Endothelial cell of umbilical vein (primary cell): Measurements from ENCODE around the gene OLFML2A. TPM values are rescaled to one million over a fixed set of nuclear protein-coding genes. Genes with fewer than 3 reads are reported as not detected.

Experiments
- BruUV-seq: library from RNA; stranded (reverse); fragments of 400-500 nt; replicated peaks from 2 replicates; lab custom pipeline; 2021; lab: Mats Ljungman, UMichigan
- CTCF ChIA-PET: fragments of 300-600, 350-600 bp; sonication (Branson Sonifier 250); formaldehyde crosslinking; loops from one replicate; lab custom pipeline; 2021; ENCODE audit warnings: antibody characterized with exemption, inconsistent platforms; lab: Charles Lee
- POLR2A ChIA-PET: fragments of 300-600, 350-600 bp; sonication (Branson Sonifier 250); formaldehyde crosslinking; loops from one replicate; lab custom pipeline; 2021; ENCODE audit warnings: antibody characterized with exemption, inconsistent platforms; lab: Charles Lee
- DNase-seq: peaks from one replicate; pipeline ENCODE4 v3.0.0-alpha.2; 2011; ENCODE audit warnings: low read depth, low spot score
- FAIRE-seq: peaks from 2 replicates; lab custom pipeline; 2011; peaks lifted over from hg19 to GRCh38; lab: Jason Lieb, UNC
- H2AFZ ChIP-seq: 2 replicates; pipeline ENCODE4 v1.6.0; 2012; ENCODE audit warnings: low read depth, low read length, control low read depth, inconsistent platforms
- H3K27ac ChIP-seq: 2 replicates; pipeline ENCODE4 v1.5.1; 2011; ENCODE audit warnings: low read depth, mild to moderate bottlenecking, control low read depth, low read length, moderate library complexity; ENCODE audit not compliant: insufficient read depth
- H3K27me3 ChIP-seq, 2 experiments: 2 replicates each; pipeline versions ENCODE4 v1.6.0 to v1.6.1; 2011; ENCODE audit warnings: low read length in 2 of 2, mixed read lengths in 1 of 2; ENCODE audit not compliant: control insufficient read depth in 2 of 2, insufficient read depth in 2 of 2
- H3K36me3 ChIP-seq, 2 experiments: 2 replicates in 1 of 2; 3 replicates in 1 of 2; pipeline ENCODE4 v1.5.1; 2011; ENCODE audit warnings: low read length in 2 of 2, mild to moderate bottlenecking in 1 of 2, moderate library complexity in 1 of 2; ENCODE audit not compliant: control insufficient read depth in 2 of 2, insufficient read depth in 2 of 2; ENCODE audit errors: extremely low read depth in 1 of 2
- H3K4me1 ChIP-seq: 3 replicates; pipeline ENCODE4 v1.5.1; 2011; ENCODE audit warnings: mild to moderate bottlenecking, low read length; ENCODE audit not compliant: control insufficient read depth, insufficient read depth; ENCODE audit errors: extremely low read depth
- H3K4me2 ChIP-seq: 2 replicates; pipeline ENCODE4 v1.6.1; 2011; ENCODE audit warnings: low read length, control low read depth, mixed read lengths; ENCODE audit not compliant: insufficient read depth
- H3K4me3 ChIP-seq, 3 experiments: fragments of 200-600 bp in 1 of 3; sonication (generic), shearing (Covaris generic) in 1 of 3; replicated peaks in 1 of 3; 2 replicates each; pipeline ENCODE4 v1.5.1; 2011 to 2016; ENCODE audit warnings: control low read depth in 3 of 3, low read length in 3 of 3, mild to moderate bottlenecking in 2 of 3, inconsistent platforms in 1 of 3, low read depth in 1 of 3, moderate library complexity in 1 of 3; ENCODE audit not compliant: insufficient read depth in 1 of 3
- H3K79me2 ChIP-seq: 2 replicates; pipeline ENCODE4 v1.6.0; 2012; ENCODE audit warnings: low read length, inconsistent platforms; ENCODE audit not compliant: control insufficient read depth, insufficient read depth
- H3K9ac ChIP-seq: replicated peaks from 2 replicates; pipeline ENCODE3; 2011; ENCODE audit warnings: low read length, control low read depth; ENCODE audit not compliant: insufficient read depth; ENCODE audit errors: extremely low read depth
- H3K9me1 ChIP-seq: replicated peaks from 3 replicates; pipeline ENCODE4 v1.6.0; 2011; ENCODE audit warnings: mild to moderate bottlenecking, low read length; ENCODE audit not compliant: control insufficient read depth, insufficient read depth; ENCODE audit errors: extremely low read depth
- H3K9me3 ChIP-seq: replicated peaks from 2 replicates; pipeline ENCODE4 v1.5.1; 2012; ENCODE audit warnings: low read length, inconsistent platforms; ENCODE audit not compliant: control insufficient read depth, insufficient read depth
- H4K20me1 ChIP-seq: replicated peaks from 2 replicates; pipeline ENCODE3; 2011; ENCODE audit warnings: mild to moderate bottlenecking, low read length; ENCODE audit not compliant: control insufficient read depth, insufficient read depth; ENCODE audit errors: extremely low read depth
- EZH2 ChIP-seq: IDR thresholded peaks from 2 replicates; pipeline ENCODE4 v1.6.1; 2012; ENCODE audit warnings: borderline replicate concordance, low read depth, mild to moderate bottlenecking, moderate library complexity, low read length, inconsistent platforms; ENCODE audit not compliant: severe bottlenecking
- FOS ChIP-seq: IDR thresholded peaks from 2 replicates; pipeline ENCODE4 v1.6.1; 2011; ENCODE audit warnings: mild to moderate bottlenecking, low read length, moderate library complexity, borderline replicate concordance; ENCODE audit not compliant: insufficient read depth
- GATA2 ChIP-seq: IDR thresholded peaks from 2 replicates; pipeline ENCODE4 v1.7.0; 2011; ENCODE audit warnings: low read depth, mild to moderate bottlenecking, moderate library complexity, mixed read lengths, low read length; ENCODE audit not compliant: insufficient read length, insufficient read depth
- JUN ChIP-seq: IDR thresholded peaks from 2 replicates; pipeline ENCODE4 v1.6.1; 2011; ENCODE audit warnings: borderline replicate concordance, low read depth; ENCODE audit not compliant: insufficient read length, insufficient read depth
- MYC ChIP-seq: IDR thresholded peaks from one replicate; pipeline ENCODE4 v1.6.1; 2011; ENCODE audit warnings: mild to moderate bottlenecking, low read depth, low read length
- POLR2A ChIP-seq: IDR thresholded peaks from 2 replicates; pipeline ENCODE4 v1.6.1; 2012; ENCODE audit warnings: low read depth, mild to moderate bottlenecking, control low read depth, low read length
- POLR2AphosphoS5 ChIP-seq: IDR thresholded peaks from 2 replicates; pipeline ENCODE4 v1.6.1; 2012; ENCODE audit warnings: low read depth, mild to moderate bottlenecking, control low read depth, low read length, moderate library complexity; ENCODE audit not compliant: insufficient read depth
- dilution Hi-C: fragments of 300-500 bp; cut with MboI; formaldehyde crosslinking; loops from one replicate; pipeline ENCODE4 v1.15.0; 2019; ENCODE audit warnings: low sequenced_read_pairs; ENCODE audit not compliant: extremely low pct_ligation_motif_present
- intact Hi-C: fragments of 100-400 bp; cut with micrococcal nuclease; formaldehyde crosslinking; loops from one replicate; pipeline ENCODE4 v1.10.0; 2022
- polyA plus RNA-seq, 4 experiments: library from polyadenylated mRNA; depleted of rRNA in 3 of 4; stranded (reverse) in 3 of 4; unstranded in 1 of 4; fragments of >200 nt; gene quantifications; 2 replicates each; pipeline versions ENCODE4 v1.2.1 to v1.2.3, GENCODE V29; 2011 to 2012; ENCODE audit warnings: missing spikeins in 1 of 4
- total RNA-seq: library from RNA; stranded (reverse); gene quantifications from 2 replicates; pipeline ENCODE4 v1.2.3, GENCODE V29; 2021
- TF ChIP-seq, protein P1 (sequence below): IDR thresholded peaks from 2 replicates; pipeline ENCODE4 v1.6.1; 2011; ENCODE audit not compliant: insufficient read depth, insufficient read length
- TF ChIP-seq, protein P2 (sequence below), 2 donors: IDR thresholded peaks; 1 replicate in 1 of 2; 2 replicates in 1 of 2; pipeline ENCODE4 v1.5.1; 2011; ENCODE audit warnings: low read length in 2 of 2, mild to moderate bottlenecking in 2 of 2, moderate library complexity in 2 of 2, control low read depth in 1 of 2, inconsistent platforms in 1 of 2, low read depth in 1 of 2; ENCODE audit not compliant: insufficient read depth in 1 of 2; ENCODE audit errors: extremely low read depth in 1 of 2

The OLFML2A gene
- total and polyA plus RNA-seq, 2 donors (not counting 3 experiments of a cell fraction or from before 2014, with no cell fraction given), result 0.92 to 1.1 TPM

DNA sequence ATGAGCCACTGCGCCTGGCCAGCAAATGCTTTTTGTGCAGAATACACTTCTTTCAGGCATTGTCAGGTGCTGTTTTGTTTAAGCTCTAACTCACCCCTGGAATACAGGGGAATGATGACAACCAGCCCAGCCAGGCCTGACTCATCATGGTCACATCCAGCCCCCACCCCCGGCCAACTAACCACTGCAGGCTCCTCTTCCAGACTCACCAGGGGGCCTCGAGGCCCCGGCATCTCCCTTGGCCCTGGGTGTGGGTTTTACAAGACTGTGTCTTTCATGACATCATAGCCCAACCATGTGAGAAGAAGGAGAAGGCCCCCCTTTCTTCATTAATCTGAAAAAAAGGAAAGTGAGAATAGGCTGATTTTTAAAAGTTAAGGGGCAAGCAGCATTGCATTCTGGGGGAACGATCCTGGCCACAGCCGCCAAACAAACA, 35.5 kb downstream of the OLFML2A start:
- DNase-seq (no peak), FAIRE-seq (no peak)
- H3K27me3 ChIP-seq, result no peaks in the 10 kb centered on the region
- no peaks in the 10 kb centered on the region for H3K9me1 ChIP-seq
- H3K9me3 ChIP-seq, result no peaks in the 10 kb centered on the region
- TF ChIP-seq, protein P1, sequence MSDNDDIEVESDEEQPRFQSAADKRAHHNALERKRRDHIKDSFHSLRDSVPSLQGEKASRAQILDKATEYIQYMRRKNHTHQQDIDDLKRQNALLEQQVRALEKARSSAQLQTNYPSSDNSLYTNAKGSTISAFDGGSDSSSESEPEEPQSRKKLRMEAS, result no peak
- TF ChIP-seq, protein P2, sequence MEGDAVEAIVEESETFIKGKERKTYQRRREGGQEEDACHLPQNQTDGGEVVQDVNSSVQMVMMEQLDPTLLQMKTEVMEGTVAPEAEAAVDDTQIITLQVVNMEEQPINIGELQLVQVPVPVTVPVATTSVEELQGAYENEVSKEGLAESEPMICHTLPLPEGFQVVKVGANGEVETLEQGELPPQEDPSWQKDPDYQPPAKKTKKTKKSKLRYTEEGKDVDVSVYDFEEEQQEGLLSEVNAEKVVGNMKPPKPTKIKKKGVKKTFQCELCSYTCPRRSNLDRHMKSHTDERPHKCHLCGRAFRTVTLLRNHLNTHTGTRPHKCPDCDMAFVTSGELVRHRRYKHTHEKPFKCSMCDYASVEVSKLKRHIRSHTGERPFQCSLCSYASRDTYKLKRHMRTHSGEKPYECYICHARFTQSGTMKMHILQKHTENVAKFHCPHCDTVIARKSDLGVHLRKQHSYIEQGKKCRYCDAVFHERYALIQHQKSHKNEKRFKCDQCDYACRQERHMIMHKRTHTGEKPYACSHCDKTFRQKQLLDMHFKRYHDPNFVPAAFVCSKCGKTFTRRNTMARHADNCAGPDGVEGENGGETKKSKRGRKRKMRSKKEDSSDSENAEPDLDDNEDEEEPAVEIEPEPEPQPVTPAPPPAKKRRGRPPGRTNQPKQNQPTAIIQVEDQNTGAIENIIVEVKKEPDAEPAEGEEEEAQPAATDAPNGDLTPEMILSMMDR (IDR thresholded peaks at IDR 0.05; ENCODE audit: extremely low read depth in 1 of 2, insufficient read depth in 1 of 2, low read depth in 1 of 2, low read length in 2 of 2), result no peak
- TF ChIP-seq EZH2 (no peak), JUN (no peak), POLR2A (no peak), POLR2AphosphoS5 (no peak), FOS (no peak), MYC (no peak), GATA2 (no peak)
- no peak overlapping the region for H3K9ac ChIP-seq
- H3K4me2 ChIP-seq, result no peak overlapping the region
- CTCF ChIA-PET, result interaction anchor here (1.6 kb wide), 1 partner anchor 41 kb away, joined by 7 read pairs; the partner anchor contains the start of gene WDR38
- no peaks in the 10 kb centered on the region for H3K36me3 ChIP-seq
- no peak overlapping the region for H3K27ac ChIP-seq
- dilution Hi-C loops, result no loop called here
- no TSS peak for BruUV-seq
- H3K4me3 ChIP-seq, result no peak overlapping the region
- H4K20me1 ChIP-seq, result no peaks in the 10 kb centered on the region
- intact Hi-C loops, result no loop called here
- H2AFZ ChIP-seq, result no peak overlapping the region
- POLR2A ChIA-PET, result no interaction called here
- no peaks in the 10 kb centered on the region for H3K4me1 ChIP-seq
- H3K79me2 ChIP-seq, result no peaks in the 10 kb centered on the region
